ENCODE measurements around the gene UBE3B.

Gene UBE3B

GRCh38 chr12:109531411-109531810 is 54.0 kb downstream of the UBE3B start:
- no peak for TF ChIP-seq CTCF (IDR thresholded peaks at IDR 0.05; ENCODE audit: extremely low read depth, missing control alignments)
- no peak for DNase-seq (ENCODE audit: low spot score)

GRCh38 chr12:109532721-109533486 is 55.5 kb downstream of the UBE3B start:
- TF ChIP-seq CTCF (IDR thresholded peaks at IDR 0.05; ENCODE audit: extremely low read depth, missing control alignments), result no peak
- DNase-seq (ENCODE audit: low spot score), result no peak

GRCh38 chr12:109533487-109533740 is 56.0 kb downstream of the UBE3B start:
- TF ChIP-seq CTCF (IDR thresholded peaks at IDR 0.05; ENCODE audit: extremely low read depth, missing control alignments), result no peak
- DNase-seq (ENCODE audit: low spot score), result no peak

DNA sequence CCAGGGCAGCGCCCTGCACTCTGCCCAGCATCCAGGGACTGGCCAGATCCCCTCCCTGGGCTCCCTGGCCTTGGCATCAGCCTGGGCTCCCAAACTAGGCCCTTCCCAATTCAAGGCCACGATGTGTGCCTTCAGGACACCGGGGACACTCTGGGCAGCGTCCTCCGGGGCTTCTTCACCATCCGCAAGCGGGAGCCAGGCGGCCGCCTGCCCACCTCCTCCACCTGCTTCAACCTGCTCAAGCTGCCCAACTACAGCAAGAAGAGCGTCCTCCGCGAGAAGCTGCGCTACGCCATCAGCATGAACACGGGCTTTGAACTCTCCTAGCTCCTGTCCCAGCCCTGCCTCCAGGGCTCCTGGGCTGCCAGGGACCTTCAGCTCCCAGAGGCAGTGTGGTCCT is 57.0 kb downstream of the UBE3B start:
- TF ChIP-seq CTCF (IDR thresholded peaks at IDR 0.05; ENCODE audit: extremely low read depth, missing control alignments), result no peak
- no peak for DNase-seq (ENCODE audit: low spot score)

DNA sequence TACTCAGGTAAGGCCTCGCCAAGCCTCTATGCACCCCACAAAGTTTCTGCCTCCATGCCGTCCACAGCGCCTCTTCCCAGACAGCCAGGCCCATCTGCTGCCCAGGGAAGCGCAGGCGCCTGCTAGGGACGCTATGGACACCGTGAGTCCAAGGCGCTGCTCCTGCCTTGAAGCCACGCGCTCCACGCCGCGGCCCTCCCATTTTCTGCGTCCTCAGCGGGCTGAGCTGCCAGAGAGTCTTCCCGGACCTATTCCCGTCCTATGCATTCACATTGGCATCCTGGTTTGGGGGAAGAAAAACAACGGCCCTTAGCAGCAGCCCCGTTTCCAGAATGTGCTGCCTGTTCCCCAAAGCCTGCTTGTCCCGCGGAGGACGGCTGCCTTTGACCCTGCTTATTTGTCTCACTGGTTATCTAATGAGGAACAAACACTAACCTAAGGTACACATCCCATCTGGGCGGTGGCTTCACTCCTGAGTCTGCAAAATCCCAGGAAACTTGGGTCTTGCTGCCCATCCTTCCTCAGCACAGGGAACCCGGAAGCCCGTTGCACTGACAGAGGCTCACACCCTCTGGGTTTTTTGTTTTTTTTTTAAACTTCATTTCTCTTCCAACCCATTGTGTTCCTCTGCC is 57.9 kb downstream of the UBE3B start:
- no peak for DNase-seq (ENCODE audit: low spot score)
- no peak for TF ChIP-seq CTCF (IDR thresholded peaks at IDR 0.05; ENCODE audit: extremely low read depth, missing control alignments)

DNA sequence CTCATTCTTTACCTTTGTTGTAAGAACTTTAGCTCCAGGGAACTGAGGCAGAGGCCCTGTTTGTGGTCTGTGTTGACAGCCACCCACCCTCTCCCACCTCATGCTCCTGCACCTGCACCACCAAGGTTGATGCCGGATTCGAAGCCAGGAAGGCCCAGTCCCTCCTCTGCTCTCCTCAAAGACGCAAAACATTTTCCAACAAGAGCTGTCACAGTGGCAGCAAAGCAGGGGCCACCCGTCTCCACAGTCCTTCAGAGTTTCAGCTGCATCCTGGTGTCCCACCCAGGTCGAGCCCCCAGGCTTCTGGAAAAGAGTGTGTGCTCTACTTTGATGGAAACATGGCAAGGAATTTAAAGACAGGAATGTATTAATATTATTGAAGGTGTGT is 58.4 kb downstream of the UBE3B start:
- no peak for DNase-seq (ENCODE audit: low spot score)
- no peak for TF ChIP-seq CTCF (IDR thresholded peaks at IDR 0.05; ENCODE audit: extremely low read depth, missing control alignments)

- no peak for DNase-seq (ENCODE audit: low spot score)
- no peak for TF ChIP-seq CTCF (IDR thresholded peaks at IDR 0.05; ENCODE audit: extremely low read depth, missing control alignments)
Observed at GRCh38 chr12:109537136-109537535, 59.7 kb downstream of the UBE3B start.

All from GM20000 (cell line).